ENCODE data around the gene NR5A2.

GRCh38 chr1:200133123-200133522, 105.6 kb downstream of the NR5A2 start:
- TF ChIP-seq CTCF (IDR thresholded peaks at IDR 0.05), result no peak
- no peak for TF ChIP-seq ZFX (IDR thresholded peaks at IDR 0.05; ENCODE audit: borderline replicate concordance)

All from 22Rv1 (cell line).